ENCODE results near the gene GPR156.

GRCh38 chr3:120227710-120228347 is 57.2 kb downstream of the GPR156 start:
- TF ChIP-seq CTCF (IDR thresholded peaks at IDR 0.05) (no peak), POLR2A (IDR thresholded peaks at IDR 0.05) (no peak)

Data from testis (tissue), 2 donors.